Adrenal gland (tissue), 12 donors: Measurements from ENCODE around the gene ZNF672. TPM values are rescaled to one million over a fixed set of nuclear protein-coding genes. Genes with fewer than 3 reads are reported as not detected.

Experiments used
- DNase-seq, 7 donors: peaks; one replicate each; pipeline ENCODE4 v3.0.0-alpha.2; 2019 to 2020
- H3K27ac ChIP-seq, 5 donors: fragments of 200-600 bp; sonication (generic) in 4 of 5; 1 replicate in 3 of 5; 2 replicates in 2 of 5; pipeline versions ENCODE4 v1.5.1 to v1.8.0; 2016 to 2020; ENCODE audit warnings: mild to moderate bottlenecking in 1 of 5
- H3K27me3 ChIP-seq: fragments of 200-600 bp; 2 replicates; pipeline ENCODE4 v1.8.0; 2021
- H3K36me3 ChIP-seq, 2 donors: fragments of 200-600 bp; replicated peaks in 1 of 2; 1 replicate in 1 of 2; 2 replicates in 1 of 2; pipeline versions ENCODE4 v1.5.1 to v1.8.0; 2018 to 2022
- H3K4me1 ChIP-seq, 2 donors: fragments of 200-600 bp; replicated peaks in 1 of 2; 1 replicate in 1 of 2; 2 replicates in 1 of 2; pipeline versions ENCODE4 v1.5.1 to v1.8.0; 2018 to 2021
- H3K4me3 ChIP-seq, 4 donors: fragments of 200-600 bp; sonication (generic) in 3 of 4; one replicate each; pipeline ENCODE4 v1.5.1; 2016 to 2018
- H3K9me3 ChIP-seq, 3 donors: fragments of 200-600 bp; sonication (generic) in 1 of 3; replicated peaks in 1 of 3; 1 replicate in 2 of 3; 2 replicates in 1 of 3; pipeline versions ENCODE4 v1.5.1 to v1.8.0; 2016 to 2021
- CTCF ChIP-seq, 6 experiments: fragments of 450-650 bp in 4 of 6; fragments of 200-600 bp in 2 of 6; sonication (generic) in 1 of 6; IDR thresholded peaks; 1 replicate in 5 of 6; 2 replicates in 1 of 6; pipeline versions ENCODE4 v1.5.1 to v1.8.0; 2016 to 2021; ENCODE audit warnings: antibody characterized with exemption in 6 of 6, mild to moderate bottlenecking in 2 of 6, moderate library complexity in 1 of 6
- POLR2A ChIP-seq, 2 donors: fragments of 450-650 bp; IDR thresholded peaks; one replicate each; pipeline ENCODE4 v1.6.1; 2017; ENCODE audit warnings: antibody characterized with exemption in 2 of 2, mild to moderate bottlenecking in 2 of 2, moderate library complexity in 1 of 2
- WGBS, 4 donors: extraction: QIAGEN DNeasy Blood & Tissue Kit in 2 of 4; methylation state at CpG; one replicate each; pipeline versions ENCODE4 v1.1.5 to v1.1.7; 2013 to 2017; 5-methylcytosine and 5-hydroxymethylcytosine counted together
- intact Hi-C, 2 donors: fragments of 100-400 bp; cut with DNase I; formaldehyde crosslinking; loops; one replicate each; pipeline versions ENCODE4 v1.14.1 to v1.15.0; 2022 to 2023
- polyA plus RNA-seq, 3 donors: library from polyadenylated mRNA; stranded (reverse); fragments of 200-250 nt in 2 of 3; fragments of 350-450 nt in 1 of 3; fragmentation: Illumina TruSeq in 1 of 3; extraction: RNeasy Lipid Tissue Mini Kit (QIAGEN cat#74804) in 1 of 3; gene quantifications; one replicate each; pipeline ENCODE4 v1.2.3, GENCODE V29; 2013 to 2014
- total RNA-seq, 9 donors: library from RNA; depleted of rRNA in 4 of 9; stranded (reverse); fragments of >200 nt in 4 of 9; fragments of 120-200 nt in 1 of 9; fragmentation: NEBNext Ultra II Directional in 1 of 9; extraction: Animal tissue kit (Norgen Biotek cat#: 25700) in 1 of 9; gene quantifications; one replicate each; pipeline versions ENCODE4 v1.1.0 to v1.2.4, GENCODE V29; 2013 to 2023
- donor health status: healthy with polysubstance abuse.
- donor health status: Bipolar disorder and iron deficiency.
- donor health status: DM: yes; HTN: yes; CAD: no.
- donor health status: DM: no; HTN: no; CAD: no.
- donor health status: DM: no; HTN: no; CAD: no.
- donor health status: DM: yes; HTN: yes; CAD: no.

The ZNF672 gene
- total and polyA plus RNA-seq, 12 donors, result 9.5 to 47.5 (median 29.3) TPM

DNA sequence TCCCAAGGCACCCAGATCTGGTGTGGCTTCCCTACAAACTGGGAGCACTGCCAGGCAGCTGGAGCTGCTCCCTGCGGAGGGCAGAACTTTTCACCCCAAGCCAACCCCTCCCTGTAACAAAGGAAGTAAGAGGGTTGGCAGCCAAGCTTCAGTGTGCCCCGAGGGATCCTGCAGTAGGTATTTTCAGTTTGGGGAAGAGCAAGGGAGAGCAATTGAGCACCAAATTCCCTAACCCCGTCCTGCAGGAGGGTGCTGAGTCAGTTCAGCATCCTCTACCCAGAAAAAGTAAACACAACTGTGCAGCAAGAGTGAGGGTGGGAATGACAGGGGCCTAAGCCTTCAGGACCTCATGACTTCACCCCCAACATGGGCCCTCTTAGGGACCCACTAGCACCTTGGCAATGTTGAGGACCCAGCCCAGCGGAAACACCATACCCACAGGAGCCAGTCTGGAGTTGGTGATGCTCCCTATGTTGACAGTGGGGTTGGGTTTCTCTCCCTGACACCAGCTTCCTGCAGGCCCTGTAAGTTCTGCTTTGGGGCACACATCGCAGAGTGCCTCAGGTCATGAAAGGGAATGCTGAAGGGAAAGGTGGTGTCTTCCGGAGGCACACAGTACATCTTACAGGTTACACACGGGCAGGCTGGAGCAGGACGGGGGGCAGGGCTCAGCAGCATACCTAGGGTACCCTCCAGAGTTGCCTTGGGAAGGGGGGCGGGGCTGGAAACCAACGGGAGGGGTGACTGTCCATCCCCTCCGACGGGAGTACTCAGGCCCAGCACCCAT lies 27.1 kb upstream of the ZNF672 start:
- Histone ChIP-seq H3K9me3 (no peaks in the 10 kb centered on the region), H3K4me1 (peaks cover 0 to 10% of the 10 kb centered on the region in 2 donors), H3K36me3 (peaks cover 0 to 44% of the 10 kb centered on the region in 2 donors), H3K27me3 (no peaks in the 10 kb centered on the region), H3K27ac (no peak overlapping the region), H3K4me3 (no peak overlapping the region)
- intact Hi-C loops, result no loop called here
- TF ChIP-seq CTCF (IDR thresholded peaks at IDR 0.05) (no peak), POLR2A (IDR thresholded peaks at IDR 0.05) (no peak)
- DNase-seq, result peak in 5 of 7 donors; percentile 33 to 65 (median 44)
- WGBS, 4 donors, result 64 to 72% (median 66%) methylated on average over 8 to 12 of the region's 12 CpGs

- no peak for TF ChIP-seq POLR2A (IDR thresholded peaks at IDR 0.05)
- TF ChIP-seq CTCF (IDR thresholded peaks at IDR 0.05), result no peak
- WGBS, 4 donors, result 80 to 90% (median 83%) methylated on average over 34 to 57 of the region's 57 CpGs
- intact Hi-C loops, result no loop called here
- no peaks in the 10 kb centered on the region for H3K9me3 ChIP-seq
- peaks cover 0 to 10% of the 10 kb centered on the region in 2 donors for H3K4me1 ChIP-seq
- no peak overlapping the region for H3K27ac ChIP-seq
- DNase-seq, result peak in 1 of 7 donors; percentile 58
- no peaks in the 10 kb centered on the region for H3K27me3 ChIP-seq
- no peak overlapping the region for H3K4me3 ChIP-seq
- H3K36me3 ChIP-seq, result peaks cover 0 to 53% of the 10 kb centered on the region in 2 donors
Measured at GRCh38 chr1:248811514-248812490, 26.2 kb upstream of the ZNF672 start.

DNA sequence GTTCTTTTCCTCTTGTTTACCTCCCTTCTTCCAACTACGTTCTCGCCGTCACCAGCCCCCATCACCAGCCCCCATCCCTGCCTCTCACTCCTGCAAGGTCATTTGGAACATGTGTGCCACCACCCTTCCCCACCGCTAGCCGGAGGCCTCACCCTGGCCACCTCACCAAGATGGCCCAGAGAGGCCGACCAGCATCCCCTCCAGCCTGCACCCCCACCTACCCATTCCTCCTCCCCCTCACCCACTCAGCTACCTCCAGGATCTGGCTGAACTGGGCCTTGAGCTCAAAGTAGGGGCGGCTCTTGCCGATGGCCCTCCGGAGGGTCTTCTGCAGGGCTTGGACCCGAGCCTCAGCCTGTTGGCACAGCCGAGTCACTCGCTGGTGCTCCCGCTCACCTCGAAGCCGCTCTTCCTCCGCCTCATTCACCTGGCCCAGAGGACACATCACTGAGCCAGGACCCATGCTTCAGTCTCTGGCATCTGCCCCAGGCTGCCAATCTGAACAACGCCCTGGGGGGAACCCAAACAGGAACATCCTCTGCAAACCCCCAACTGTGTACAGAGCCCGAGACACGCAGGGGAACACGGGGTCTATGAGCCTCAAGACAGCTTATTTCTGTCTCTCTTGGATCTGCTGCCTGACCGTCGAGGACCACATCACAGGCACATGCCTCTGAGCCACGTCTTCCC lies 25.1 kb upstream of the ZNF672 start:
- H3K4me1 ChIP-seq, result peaks cover 0 to 15% of the 10 kb centered on the region in 2 donors
- no peak for DNase-seq
- no peak overlapping the region for H3K4me3 ChIP-seq
- H3K36me3 ChIP-seq, result peaks cover 0 to 56% of the 10 kb centered on the region in 2 donors
- no peaks in the 10 kb centered on the region for H3K9me3 ChIP-seq
- no peak overlapping the region for H3K27ac ChIP-seq
- intact Hi-C loops, result no loop called here
- H3K27me3 ChIP-seq, result no peaks in the 10 kb centered on the region
- TF ChIP-seq CTCF (IDR thresholded peaks at IDR 0.05), result no peak
- TF ChIP-seq POLR2A (IDR thresholded peaks at IDR 0.05), result no peak
- WGBS, 4 donors, result 94 to 98% (median 97%) methylated on average over 18 to 23 of the region's 23 CpGs
